Esophagus muscularis mucosa (tissue), 4 donors: ENCODE data around the gene UBE2N. TPM values are rescaled to one million over a fixed set of nuclear protein-coding genes. Genes with fewer than 3 reads are reported as not detected.
"Not testable (repeated sequence)": the region's sequence is repeated elsewhere in the genome, so short reads cannot be mapped to it uniquely, and the experiment has no call there.

Experiments used
- DNase-seq: peaks from one replicate; pipeline ENCODE4 v3.0.0-alpha.2; 2017; ENCODE audit errors: extremely low spot score
- H3K27ac ChIP-seq, 4 donors: fragments of 200-600 bp; sonication (generic); replicated peaks in 1 of 4; 1 replicate in 3 of 4; 2 replicates in 1 of 4; pipeline ENCODE4 v1.5.1; 2016 to 2019; ENCODE audit warnings: mild to moderate bottlenecking in 1 of 4
- H3K27me3 ChIP-seq, 4 donors: fragments of 200-600 bp; sonication (generic); one replicate each; pipeline versions ENCODE4 v1.5.1 to v1.6.0; 2016 to 2019
- H3K36me3 ChIP-seq, 4 donors: fragments of 200-600 bp; sonication (generic); one replicate each; pipeline ENCODE4 v1.5.1; 2016 to 2019
- H3K4me1 ChIP-seq, 4 donors: fragments of 200-600 bp; sonication (generic); one replicate each; pipeline ENCODE4 v1.5.1; 2016 to 2019
- H3K4me3 ChIP-seq, 4 donors: fragments of 200-600 bp; sonication (generic); 1 replicate in 2 of 4; 2 replicates in 2 of 4; pipeline ENCODE4 v1.5.1; 2016 to 2019; ENCODE audit warnings: mild to moderate bottlenecking in 4 of 4, moderate library complexity in 1 of 4
- H3K9me3 ChIP-seq, 4 donors: fragments of 200-600 bp; sonication (generic); 1 replicate in 3 of 4; 2 replicates in 1 of 4; pipeline ENCODE4 v1.5.1; 2016 to 2019
- CTCF ChIP-seq, 3 experiments: fragments of 200-600 bp in 2 of 3; fragments of 450-650 bp in 1 of 3; sonication (generic) in 2 of 3; IDR thresholded peaks; one replicate each; pipeline ENCODE4 v1.5.1; 2017 to 2019; ENCODE audit warnings: antibody characterized with exemption in 3 of 3, mild to moderate bottlenecking in 2 of 3, moderate library complexity in 1 of 3
- EP300 ChIP-seq: sonication (generic); formaldehyde crosslinking; IDR thresholded peaks from one replicate; pipeline ENCODE4 v1.6.1; 2017; ENCODE audit warnings: antibody characterized with exemption
- POLR2A ChIP-seq: fragments of 450-650 bp; IDR thresholded peaks from one replicate; pipeline ENCODE4 v1.6.1; 2017; ENCODE audit warnings: antibody characterized with exemption, moderate library complexity, mild to moderate bottlenecking, low read depth
- POLR2AphosphoS5 ChIP-seq, 2 donors: sonication (generic); formaldehyde crosslinking; IDR thresholded peaks; one replicate each; pipeline ENCODE4 v1.6.1; 2017; ENCODE audit warnings: antibody characterized with exemption in 2 of 2
- WGBS: methylation state at CpG from one replicate; pipeline ENCODE4 v1.1.5; 2018; 5-methylcytosine and 5-hydroxymethylcytosine counted together
- intact Hi-C: fragments of 100-400 bp; cut with DNase I; formaldehyde crosslinking; loops from one replicate; pipeline ENCODE4 v1.15.1; 2023
- total RNA-seq, 4 donors: library from RNA; depleted of rRNA; stranded (reverse); fragments of >200 nt; gene quantifications; one replicate each; pipeline versions ENCODE4 v1.1.0 to v1.2.1, GENCODE V29; 2016

The UBE2N gene
- total RNA-seq, 4 donors from 2014 or later: 37.8 to 106 (median 61.8) TPM

DNA sequence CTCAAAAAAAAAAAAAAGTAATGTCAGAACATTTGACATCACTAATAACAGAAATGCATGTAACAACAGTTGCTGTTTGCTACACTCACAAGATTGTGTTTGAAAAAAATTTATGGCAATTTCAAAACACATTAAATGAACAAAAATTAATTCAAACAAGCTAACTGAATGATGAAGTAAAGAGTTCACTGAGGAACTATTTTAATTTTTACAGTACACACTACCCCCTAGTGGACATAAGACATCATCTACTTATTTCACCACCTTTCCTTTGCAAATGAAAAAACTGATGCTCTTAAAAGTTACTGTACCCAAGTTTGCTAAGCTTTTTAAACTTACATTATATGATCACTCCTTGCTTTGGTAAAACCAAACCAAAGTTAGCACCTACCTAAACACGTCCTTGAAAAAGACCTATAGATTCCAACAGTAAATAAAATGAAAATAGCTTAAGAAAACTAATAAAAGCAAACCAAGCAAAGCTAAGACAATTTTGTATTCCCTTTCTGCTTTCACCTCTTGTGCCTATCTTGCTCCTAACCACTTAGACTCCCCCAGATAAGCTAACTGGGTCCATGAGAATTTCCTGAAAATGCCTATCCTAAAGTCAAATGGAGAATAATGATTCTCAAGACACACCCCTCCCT lies 22.2 kb downstream of the UBE2N start:
- Histone ChIP-seq H3K4me1 (peaks cover 38 to 65% (median 59%) of the 10 kb centered on the region in 4 donors), H3K4me3 (peak overlapping the region in 1 of 4 donors; percentile 24), H3K27ac (no peak overlapping the region), H3K27me3 (no peaks in the 10 kb centered on the region), H3K9me3 (no peaks in the 10 kb centered on the region), H3K36me3 (no peaks in the 10 kb centered on the region)
- TF ChIP-seq POLR2A (no peak), EP300 (no peak), POLR2AphosphoS5 (IDR thresholded peaks at IDR 0.05) (no peak), CTCF (IDR thresholded peaks at IDR 0.05) (peak; percentile 60 to 74 (median 70))
- 29% methylated on average over 1 of the region's 1 CpG for WGBS
- intact Hi-C loops: loop anchor here (2.0 to 10.0 kb wide), 2 partner anchors 433 to 635 kb away; no protein-coding TSS in a partner anchor
- no peak for DNase-seq

- 96% methylated on average over 4 of the region's 4 CpGs for WGBS
- Histone ChIP-seq H3K4me1 (peaks cover 30 to 61% (median 58%) of the 10 kb centered on the region in 4 donors), H3K27me3 (no peaks in the 10 kb centered on the region), H3K36me3 (no peaks in the 10 kb centered on the region), H3K4me3 (no peak overlapping the region), H3K9me3 (no peaks in the 10 kb centered on the region), H3K27ac (no peak overlapping the region)
- intact Hi-C loops: loop anchor here (2.0 to 10.0 kb wide), 2 partner anchors 431 to 633 kb away; no protein-coding TSS in a partner anchor
- TF ChIP-seq EP300 (no peak), CTCF (IDR thresholded peaks at IDR 0.05) (no peak), POLR2AphosphoS5 (IDR thresholded peaks at IDR 0.05) (no peak), POLR2A (no peak)
- DNase-seq: no peak
These were observed 23.7 kb downstream of the UBE2N start for GRCh38 chr12:93417967-93418480.

DNA sequence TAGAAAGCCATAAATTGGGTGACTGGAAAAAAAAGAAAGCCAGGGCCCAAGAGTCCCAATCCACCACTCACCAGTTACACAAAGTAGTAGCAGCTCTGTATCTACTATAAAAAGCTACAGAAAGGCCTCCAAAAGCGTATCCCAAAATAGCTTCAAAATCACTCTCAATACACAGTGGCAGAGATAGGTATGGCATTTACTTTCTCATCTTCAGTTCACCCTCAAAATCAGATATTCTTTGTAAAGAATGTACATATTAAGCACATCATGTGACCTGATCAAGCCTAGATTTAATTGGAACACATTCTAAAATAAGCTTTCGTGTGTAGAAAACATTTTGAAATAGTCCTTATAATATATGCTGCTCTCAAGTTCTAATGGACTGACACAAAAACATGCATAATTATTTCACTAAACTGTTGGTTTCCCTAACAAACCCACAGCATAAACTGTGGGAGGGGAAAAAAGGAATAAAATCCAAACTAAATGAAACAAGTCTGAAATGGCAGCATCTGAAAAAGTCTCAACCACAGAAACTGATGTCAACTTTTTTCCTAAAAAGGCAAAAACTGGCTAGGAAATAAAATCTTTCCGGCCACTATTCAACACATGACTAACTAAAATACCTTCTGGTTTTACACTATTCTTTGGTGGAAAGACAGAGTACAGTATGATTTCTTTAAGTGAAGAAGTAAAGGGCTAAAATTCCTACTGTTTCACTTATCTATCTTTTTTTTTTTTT lies 25.9 kb downstream of the UBE2N start:
- peak overlapping the region; percentile 24 to 51 (median 42) for H3K27ac ChIP-seq

GRCh38 chr12:93413064-93413463 lies 28.7 kb downstream of the UBE2N start:
- peaks cover 18 to 72% (median 63%) of the 10 kb centered on the region in 4 donors for H3K4me1 ChIP-seq

More for the DNA sequence above, 25.9 kb downstream of the UBE2N start:
- Histone ChIP-seq H3K9me3 (no peaks in the 10 kb centered on the region), H3K4me1 (peaks cover 15 to 62% (median 56%) of the 10 kb centered on the region in 4 donors), H3K4me3 (no peak overlapping the region), H3K36me3 (peaks cover 0 to under 1% (median 0%) of the 10 kb centered on the region in 4 donors), H3K27me3 (no peaks in the 10 kb centered on the region)
- no peak for DNase-seq
- intact Hi-C loops: loop anchor here (10.0 kb wide), 1 partner anchor 631 kb away; no protein-coding TSS in a partner anchor
- WGBS: 39% methylated on average over 3 of the region's 3 CpGs
- TF ChIP-seq POLR2A (no peak), POLR2AphosphoS5 (IDR thresholded peaks at IDR 0.05) (no peak), CTCF (IDR thresholded peaks at IDR 0.05) (peak in 1 of 3 experiments; percentile 22)

DNA sequence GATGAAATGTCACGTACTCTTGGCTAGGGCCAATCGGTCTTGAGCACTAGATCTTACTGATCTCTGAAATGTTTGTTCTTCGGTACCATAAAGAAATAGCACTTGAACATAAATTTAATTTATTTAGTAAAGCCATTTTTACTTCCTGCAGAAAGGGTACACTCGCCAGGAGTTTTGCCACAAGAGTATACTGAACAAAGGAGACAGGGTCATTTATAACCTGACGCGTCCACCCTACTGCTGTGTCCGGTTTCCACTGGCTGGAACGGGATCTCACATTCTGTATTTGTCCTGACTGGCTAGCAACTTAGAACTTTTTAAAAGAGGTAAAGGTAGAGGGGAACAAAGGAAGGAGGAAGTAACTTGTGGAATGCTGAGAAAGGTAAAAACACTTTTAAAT lies 29.4 kb downstream of the UBE2N start:
- H3K9me3 ChIP-seq, H3K4me3 ChIP-seq, DNase-seq, H3K27me3 ChIP-seq, H3K27ac ChIP-seq: not testable (repeated sequence)
- WGBS: 91% methylated on average over 8 of the region's 8 CpGs
- intact Hi-C loops: loop anchor here (10.0 kb wide), 1 partner anchor 628 kb away; no protein-coding TSS in a partner anchor
- H3K36me3 ChIP-seq: peaks cover 0 to 16% (median 8%) of the 10 kb centered on the region in 4 donors
- H3K4me1 ChIP-seq: peaks cover 18 to 72% (median 63%) of the 10 kb centered on the region in 4 donors

More at GRCh38 chr12:93413064-93413463, 28.7 kb downstream of the UBE2N start:
- 79% methylated on average over 3 of the region's 3 CpGs for WGBS
- DNase-seq: no peak
- TF ChIP-seq POLR2A (no peak), CTCF (IDR thresholded peaks at IDR 0.05) (no peak), POLR2AphosphoS5 (IDR thresholded peaks at IDR 0.05) (no peak), EP300 (no peak)
- Histone ChIP-seq H3K27me3 (no peaks in the 10 kb centered on the region), H3K27ac (no peak overlapping the region), H3K9me3 (no peaks in the 10 kb centered on the region), H3K4me3 (no peak overlapping the region), H3K36me3 (peaks cover 0 to 16% (median 8%) of the 10 kb centered on the region in 4 donors)
- intact Hi-C loops: loop anchor here (10.0 kb wide), 1 partner anchor 628 kb away; no protein-coding TSS in a partner anchor

- H3K9me3 ChIP-seq, H3K27me3 ChIP-seq, DNase-seq, H3K27ac ChIP-seq, H3K4me3 ChIP-seq: not testable (repeated sequence)
- peaks cover 0 to 16% (median 8%) of the 10 kb centered on the region in 4 donors for H3K36me3 ChIP-seq
- 53% methylated on average over 6 of the region's 6 CpGs for WGBS
- peaks cover 12 to 65% (median 56%) of the 10 kb centered on the region in 4 donors for H3K4me1 ChIP-seq
- intact Hi-C loops: loop anchor here (10.0 kb wide), 1 partner anchor 626 kb away; no protein-coding TSS in a partner anchor
These were observed 30.7 kb downstream of the UBE2N start for GRCh38 chr12:93411060-93411459.
